MCF 10A (cell line): ENCODE results near the gene KCNAB2. TPM values are rescaled to one million over a fixed set of nuclear protein-coding genes. Genes with fewer than 3 reads are reported as not detected.

Experiments used
- Bru-seq: library from RNA; stranded (reverse); fragments of 400-500 nt; gene quantifications from one replicate; lab custom pipeline; 2021; lab: Mats Ljungman, UMichigan
- BruChase-seq, 2 experiments: library from RNA; stranded (reverse); fragments of 400-500 nt; gene quantifications; one replicate each; lab custom pipeline; 2021; lab: Mats Ljungman, UMichigan
- BruUV-seq: library from RNA; stranded (reverse); fragments of 400-500 nt; replicated peaks from 2 replicates; lab custom pipeline; 2021; lab: Mats Ljungman, UMichigan
- CTCF ChIA-PET: fragments of 300-600 bp; sonication (Branson Sonifier 250); formaldehyde crosslinking; extraction: SDS; loops from one replicate; lab custom pipeline; 2021; ENCODE audit warnings: antibody characterized with exemption, inconsistent platforms; lab: Yijun Ruan, JAX
- POLR2A ChIA-PET: fragments of 300-600, 350-650 bp; sonication (Branson Sonifier 250); formaldehyde crosslinking; extraction: SDS; loops from one replicate; lab custom pipeline; 2020; ENCODE audit warnings: antibody characterized with exemption, inconsistent platforms; lab: Yijun Ruan, JAX
- DNase-seq: peaks from one replicate; pipeline ENCODE4 v3.0.0-alpha.2; 2018; ENCODE audit not compliant: unreplicated experiment
- H3K27ac Mint-ChIP-seq: one replicate; pipeline ENCODE4 v1.8.0; 2022; ENCODE audit warnings: mild to moderate bottlenecking, low read depth, mixed read lengths; ENCODE audit not compliant: unreplicated experiment
- H3K27me3 Mint-ChIP-seq: one replicate; pipeline ENCODE4 v1.8.0; 2022; ENCODE audit warnings: mixed read lengths; ENCODE audit not compliant: insufficient read depth, unreplicated experiment
- H3K36me3 Mint-ChIP-seq: one replicate; pipeline ENCODE4 v1.8.0; 2022; ENCODE audit warnings: mild to moderate bottlenecking, moderate library complexity, mixed read lengths; ENCODE audit not compliant: insufficient read depth, unreplicated experiment
- H3K4me1 Mint-ChIP-seq: one replicate; pipeline ENCODE4 v1.8.0; 2022; ENCODE audit warnings: mixed read lengths; ENCODE audit not compliant: insufficient read depth, unreplicated experiment
- H3K4me3 Mint-ChIP-seq: one replicate; pipeline ENCODE4 v1.8.0; 2022; ENCODE audit warnings: mild to moderate bottlenecking, moderate library complexity, mixed read lengths; ENCODE audit not compliant: unreplicated experiment
- H3K9me3 Mint-ChIP-seq: one replicate; pipeline ENCODE4 v1.8.0; 2022; ENCODE audit warnings: mixed read lengths; ENCODE audit not compliant: unreplicated experiment
- CTCF ChIP-seq: fragments of 200-600 bp; IDR thresholded peaks from one replicate; pipeline ENCODE4 v1.8.0; 2022; ENCODE audit warnings: antibody characterized with exemption, mild to moderate bottlenecking; ENCODE audit not compliant: unreplicated experiment
- intact Hi-C: fragments of 100-400 bp; cut with micrococcal nuclease; formaldehyde crosslinking; loops from 2 replicates; pipeline ENCODE4 v1.14.1; 2022
- long read RNA-seq: library from polyadenylated mRNA; stranded (forward); transcript quantifications from one replicate; pipeline ENCODE4 v2.0.0, GENCODE V29; 2022
- total RNA-seq: library from RNA; stranded (reverse); gene quantifications from 2 replicates; pipeline ENCODE4 v1.2.3, GENCODE V29; 2022

Gene KCNAB2
- total RNA-seq (11.8 and 13.3 TPM in 2 replicates), Bru-seq, nascent RNA (percentile 42 among the genes with signal in this experiment), BruChase-seq, experiment 1, labeled RNA remaining after a 6-hour chase (percentile 45 among the genes with signal in this experiment), BruChase-seq, experiment 2, labeled RNA remaining after a 2-hour chase (percentile 43 among the genes with signal in this experiment)
- long read RNA-seq, full-length matches to known transcripts: 6 of 15 reads
- long read RNA-seq, partial matches to known transcripts: 2 of 15 reads
- long read RNA-seq, other reads (novel, unspliced or antisense): 7 of 15 reads

DNA sequence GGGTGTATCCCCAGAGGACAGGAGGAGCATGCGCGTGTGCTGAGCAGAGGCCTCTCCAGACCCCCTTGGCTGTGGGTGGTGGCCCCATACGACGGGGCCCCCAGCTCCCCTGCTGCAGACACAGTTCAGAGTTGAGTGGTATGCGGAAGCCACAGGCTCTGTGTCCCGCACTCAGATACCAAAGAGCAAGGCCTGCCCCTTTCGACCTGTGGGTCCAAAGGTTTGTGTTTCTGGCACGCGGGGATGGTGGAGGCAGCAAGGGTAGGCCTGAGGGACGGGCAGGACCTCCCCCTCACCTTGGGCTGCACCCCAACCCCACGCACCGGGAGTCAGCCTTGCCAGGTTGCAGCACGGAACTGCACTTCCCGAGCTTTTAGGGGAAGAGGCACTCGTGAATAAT is at the start of gene KCNAB2:
TSS of gene KCNAB2 (plus strand) at position 328 of the 400 bp plus-strand sequence. CDS start 5,649 bp downstream, outside the sequence.
- CTCF ChIA-PET: no interaction called here
- H3K27ac Mint-ChIP-seq: no peak within 1 kb of the TSS
- no TSS peak for BruUV-seq
- no peaks in the 10 kb centered on the region for H3K9me3 Mint-ChIP-seq
- peaks cover 4% of the 10 kb centered on the region for H3K36me3 Mint-ChIP-seq
- DNase-seq: no peak
- intact Hi-C loops: no loop called here
- no peaks in the 10 kb centered on the region for H3K27me3 Mint-ChIP-seq
- H3K4me1 Mint-ChIP-seq: no peaks in the 10 kb centered on the region
- POLR2A ChIA-PET: interaction anchor here (0.6 kb wide), 1 partner anchor 339 kb away, joined by 3 read pairs; no protein-coding TSS in a partner anchor
- no peak within 1 kb of the TSS for H3K4me3 Mint-ChIP-seq
- no peak for TF ChIP-seq CTCF

- DNase-seq: no peak
- H3K36me3 Mint-ChIP-seq: peaks cover 6% of the 10 kb centered on the region
- H3K27ac Mint-ChIP-seq: no peak overlapping the region
- H3K4me1 Mint-ChIP-seq: no peaks in the 10 kb centered on the region
- no peak for TF ChIP-seq CTCF
- POLR2A ChIA-PET: interaction anchor here (0.6 kb wide), 1 partner anchor 20 kb away, joined by 3 read pairs; no protein-coding TSS in a partner anchor
- H3K27me3 Mint-ChIP-seq: no peaks in the 10 kb centered on the region
- no peak overlapping the region for H3K4me3 Mint-ChIP-seq
- no peaks in the 10 kb centered on the region for H3K9me3 Mint-ChIP-seq
- intact Hi-C loops: no loop called here
- CTCF ChIA-PET: no interaction called here
- BruUV-seq: no TSS peak
Measured at GRCh38 chr1:5996641-5997270, 48.9 kb upstream of the KCNAB2 start.

DNA sequence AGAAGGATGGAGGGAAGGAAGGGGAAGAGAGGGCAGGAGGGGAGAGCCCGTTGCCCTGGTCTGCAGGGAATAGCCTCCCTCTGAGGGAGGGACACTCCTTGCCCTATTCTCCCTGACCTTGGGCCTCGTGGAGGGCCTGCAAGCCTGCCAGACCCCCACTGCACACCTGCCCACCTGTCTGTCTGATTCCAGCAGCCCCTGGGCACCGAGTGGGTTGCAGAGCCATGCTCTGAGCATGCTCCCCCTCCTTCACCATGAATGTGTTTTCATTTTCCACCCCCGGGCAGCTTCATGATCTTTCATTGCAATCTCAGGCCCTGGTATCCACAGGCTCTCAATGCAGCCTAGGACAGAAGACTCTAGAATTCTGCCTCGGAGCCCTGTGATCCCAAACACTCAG is 48.4 kb upstream of the KCNAB2 start:
- Mint-ChIP-seq H3K36me3 (peaks cover 6% of the 10 kb centered on the region), H3K27me3 (no peaks in the 10 kb centered on the region), H3K27ac (no peak overlapping the region), H3K4me1 (no peaks in the 10 kb centered on the region), H3K4me3 (no peak overlapping the region), H3K9me3 (no peaks in the 10 kb centered on the region)
- ChIA-PET POLR2A (interaction anchor here (0.7 kb wide), 1 partner anchor 54 kb away, joined by 3 read pairs; no protein-coding TSS in a partner anchor), CTCF (no interaction called here)
- BruUV-seq: no TSS peak
- no peak for TF ChIP-seq CTCF
- intact Hi-C loops: no loop called here
- no peak for DNase-seq
